GM18873 (cell line): Measurements from ENCODE around the gene IRX3.

ENCODE experiments used
- ATAC-seq: cut with Tn5 transposase; IDR thresholded peaks from one replicate; pipeline ENCODE4 v1.9.1; 2021; ENCODE audit warnings: mild to moderate bottlenecking, moderate library complexity, moderate number of reproducible peaks; ENCODE audit not compliant: unreplicated experiment, low FRiP score

IRX3 gene

DNA sequence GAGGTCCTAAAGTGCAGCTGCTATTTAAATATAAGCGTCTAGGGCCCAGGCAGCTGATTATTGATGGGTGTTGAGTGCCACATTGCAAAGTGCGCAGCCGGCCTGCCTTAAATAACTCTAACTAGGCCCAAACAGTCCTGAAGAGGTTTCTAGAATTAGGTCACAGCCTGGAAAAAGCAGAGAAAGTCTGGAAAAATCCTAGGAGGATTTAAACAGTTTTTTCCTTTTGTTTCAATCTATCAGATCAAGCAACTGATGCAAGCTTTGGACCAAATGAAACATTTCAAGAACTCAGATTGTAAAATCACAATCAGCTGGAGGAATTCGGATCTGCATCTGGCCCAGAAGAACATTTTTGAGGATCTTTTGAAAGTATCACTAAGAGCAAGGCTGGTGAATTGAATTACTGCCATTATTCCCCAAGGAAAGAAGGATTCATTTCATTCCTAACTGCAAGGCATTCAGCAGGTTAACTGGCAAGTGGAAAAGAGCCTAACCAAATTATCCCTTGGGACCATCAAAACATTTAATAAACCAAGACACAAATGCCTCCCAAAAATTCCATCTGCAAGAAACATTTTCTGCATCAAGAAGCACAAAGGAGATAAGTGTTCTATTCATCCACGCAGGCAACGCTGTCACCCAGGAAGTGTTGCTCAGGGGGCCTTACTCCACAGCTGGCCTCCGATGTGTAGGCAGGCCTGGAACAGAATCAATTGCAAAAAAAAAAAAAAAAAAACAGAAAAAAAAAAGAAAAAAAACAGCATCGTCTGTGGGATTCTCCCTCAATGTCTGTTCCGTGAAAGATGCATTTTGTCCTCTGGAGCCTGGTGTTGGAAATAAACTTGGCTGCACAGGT is 46.1 kb downstream of the IRX3 start:
- ATAC-seq: no peak

DNA sequence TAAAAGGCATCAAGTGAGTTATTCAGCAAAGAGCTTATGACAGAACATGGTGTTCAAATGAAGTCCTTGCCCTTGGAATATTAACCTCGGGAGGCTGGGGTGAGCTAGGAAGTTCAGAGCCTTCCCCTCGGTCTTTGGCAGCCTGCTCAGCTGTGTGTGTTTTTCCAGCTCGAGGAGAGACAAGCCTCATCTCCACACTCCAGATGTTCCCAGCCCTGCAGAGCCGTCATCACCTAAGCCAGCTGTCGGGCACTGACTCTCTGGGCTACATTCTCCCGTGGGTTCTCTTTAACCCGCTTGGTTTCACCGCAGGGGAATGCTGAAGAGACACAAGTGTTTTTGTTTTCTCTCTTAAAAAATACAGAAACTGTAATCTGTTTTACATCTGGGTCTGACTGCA is 47.1 kb downstream of the IRX3 start:
- no peak for ATAC-seq

DNA sequence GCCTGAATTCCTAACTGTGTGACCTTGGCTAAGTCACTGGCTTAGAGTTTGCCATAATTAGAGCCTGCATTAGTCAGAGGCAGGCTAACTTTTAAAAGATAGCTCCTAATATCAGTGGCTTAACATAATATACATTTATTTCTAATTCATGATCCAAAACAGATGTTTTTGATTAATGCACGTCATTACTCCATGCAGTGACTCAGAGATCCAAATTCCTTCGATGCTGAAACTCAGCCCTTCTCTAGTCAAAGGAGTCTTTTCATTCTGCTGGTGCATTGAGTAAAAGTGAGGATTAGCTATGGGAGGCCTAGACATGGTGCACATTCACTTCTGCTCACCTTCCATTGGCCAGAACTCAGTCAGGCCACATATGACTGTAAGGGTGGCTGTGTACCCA is 49.8 kb downstream of the IRX3 start:
- ATAC-seq: no peak

DNA sequence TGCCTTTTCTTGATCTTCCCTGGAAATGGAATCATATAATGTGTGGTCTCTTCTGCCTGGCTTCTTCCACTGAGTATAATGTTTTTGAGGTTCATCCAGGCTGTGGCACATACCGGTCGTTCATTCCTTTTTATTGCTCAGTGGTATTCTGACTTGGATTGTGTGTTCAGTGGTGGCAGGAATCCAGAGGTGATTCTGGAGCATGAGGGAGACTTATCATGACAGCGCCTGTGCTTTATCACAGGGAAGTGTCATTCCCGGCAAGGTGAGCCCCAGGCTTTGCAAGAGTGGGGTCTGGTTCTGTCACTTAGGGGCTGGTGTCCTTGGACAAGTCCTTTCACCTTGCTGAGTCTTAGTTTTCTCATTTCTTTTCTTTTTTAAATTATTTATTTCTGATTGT is 53.0 kb downstream of the IRX3 start:
- no peak for ATAC-seq
